ENCODE data around the gene GPR149. TPM values are rescaled to one million over a fixed set of nuclear protein-coding genes. Genes with fewer than 3 reads are reported as not detected.

The GPR149 gene
- total RNA-seq, 1 experiment from 2014 or later, result not detected

DNA sequence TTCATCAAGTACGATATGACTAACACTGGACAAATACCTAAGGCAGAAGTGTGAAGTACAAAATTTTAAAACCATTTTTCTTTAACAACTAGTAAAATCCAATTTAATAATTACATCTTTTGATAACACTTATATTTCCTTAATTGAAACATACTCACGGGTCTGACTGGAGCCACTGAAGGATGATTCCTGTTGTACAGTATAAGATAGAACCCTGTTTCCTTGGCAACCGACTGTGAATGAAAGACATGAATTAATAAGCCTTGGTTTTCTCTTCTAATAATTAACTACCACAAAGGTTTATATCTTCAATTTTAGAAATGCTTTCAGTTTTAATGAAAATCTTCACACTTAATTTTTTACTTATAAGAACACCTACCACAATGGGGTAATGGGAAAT lies 125.1 kb downstream of the GPR149 start:
- Histone ChIP-seq H4K20me1 (ENCODE audit: insufficient read depth, low read depth, low read length) (no peaks in the 10 kb centered on the region; the same call in 1 of the 2 replicates), H3K9ac (ENCODE audit: low read length) (no peak overlapping the region), H3K9me3 (ENCODE audit: low read length) (no peaks in the 10 kb centered on the region), H3K27ac (ENCODE audit: low read length) (no peak overlapping the region), H3K4me1 (ENCODE audit: low read length) (peaks cover 10% of the 10 kb centered on the region), H2AFZ (ENCODE audit: low read length) (no peak overlapping the region), H3K27me3 (ENCODE audit: low read length) (no peaks in the 10 kb centered on the region), H3K4me3 (ENCODE audit: low read length) (no peak overlapping the region), H3K79me2 (ENCODE audit: low read length) (peaks cover 65% of the 10 kb centered on the region), H3K36me3 (ENCODE audit: insufficient read depth, low read length) (peaks cover 94% of the 10 kb centered on the region), H3K4me2 (ENCODE audit: low read depth, low read length, poor library complexity, severe bottlenecking) (no peak overlapping the region), H3K9me2 (replicated peaks; ENCODE audit: insufficient read depth, low read length) (no peaks in the 10 kb centered on the region)
- DNase-seq, result no peak

DNA sequence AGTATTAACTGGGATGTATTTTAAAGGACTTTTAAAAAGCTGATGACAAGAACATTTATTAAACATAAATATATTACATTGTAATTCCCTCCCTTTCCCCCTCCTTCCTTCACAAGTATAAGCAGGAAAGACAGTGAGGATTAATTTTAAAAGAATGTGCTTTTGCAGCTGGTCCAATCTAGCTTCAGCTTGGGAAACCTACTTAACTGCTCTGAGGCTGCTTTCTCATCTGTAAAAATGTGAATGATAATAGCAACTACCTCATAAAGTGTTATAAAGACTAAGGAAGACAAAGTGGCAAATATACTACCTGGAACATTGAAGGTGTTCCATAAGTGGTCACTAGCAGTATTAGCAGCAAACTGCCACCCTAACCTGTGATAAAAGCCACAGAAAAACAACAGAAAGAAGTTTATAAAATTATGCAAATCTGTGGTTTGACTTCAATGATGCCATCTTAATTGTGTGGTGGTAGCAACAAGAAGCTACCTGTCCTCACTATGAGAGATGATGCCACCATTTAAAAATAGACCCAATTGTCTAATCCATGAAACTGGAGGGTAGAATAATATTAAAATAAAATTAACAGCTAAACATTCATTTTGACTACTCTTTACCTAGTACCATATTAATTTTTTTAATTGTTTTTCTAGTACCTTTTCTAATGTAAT lies 125.7 kb downstream of the GPR149 start:
- H3K9me2 ChIP-seq (replicated peaks; ENCODE audit: insufficient read depth, low read length), result no peaks in the 10 kb centered on the region
- H3K36me3 ChIP-seq (ENCODE audit: insufficient read depth, low read length), result peaks cover 93% of the 10 kb centered on the region
- no peak overlapping the region for H3K27ac ChIP-seq (ENCODE audit: low read length)
- no peaks in the 10 kb centered on the region for H3K27me3 ChIP-seq (ENCODE audit: low read length)
- no peaks in the 10 kb centered on the region; the same call in 1 of the 2 replicates for H4K20me1 ChIP-seq (ENCODE audit: insufficient read depth, low read depth, low read length)
- H2AFZ ChIP-seq (ENCODE audit: low read length), result no peak overlapping the region
- DNase-seq, result no peak
- no peak overlapping the region for H3K4me2 ChIP-seq (ENCODE audit: low read depth, low read length, poor library complexity, severe bottlenecking)
- peaks cover 61% of the 10 kb centered on the region for H3K79me2 ChIP-seq (ENCODE audit: low read length)
- peaks cover 10% of the 10 kb centered on the region for H3K4me1 ChIP-seq (ENCODE audit: low read length)
- H3K9me3 ChIP-seq (ENCODE audit: low read length), result no peaks in the 10 kb centered on the region
- H3K9ac ChIP-seq (ENCODE audit: low read length), result no peak overlapping the region
- no peak overlapping the region for H3K4me3 ChIP-seq (ENCODE audit: low read length)

DNA sequence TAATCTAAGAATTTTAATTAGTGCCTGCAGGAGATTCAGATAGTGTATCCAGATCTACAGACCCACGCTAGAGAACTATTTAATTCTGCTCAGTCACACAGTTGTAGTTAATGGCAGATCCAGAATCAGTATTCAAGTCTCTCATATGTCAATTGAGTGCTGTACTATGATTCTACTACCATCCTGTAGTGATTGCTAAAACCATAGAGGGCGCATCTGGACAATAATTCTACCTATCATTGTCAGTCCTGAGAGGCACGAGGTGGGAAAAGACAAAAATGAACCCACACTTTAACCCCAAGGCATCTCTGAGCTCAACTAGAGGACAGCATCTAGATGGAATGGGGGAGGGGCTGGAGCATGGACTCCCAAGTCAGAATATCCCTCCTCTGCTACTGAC lies 128.4 kb downstream of the GPR149 start:
- no peak overlapping the region for H3K27ac ChIP-seq (ENCODE audit: low read length)
- no peak overlapping the region for H3K4me3 ChIP-seq (ENCODE audit: low read length)
- no peak for DNase-seq
- no peaks in the 10 kb centered on the region for H3K4me1 ChIP-seq (ENCODE audit: low read length)
- H3K4me2 ChIP-seq (ENCODE audit: low read depth, low read length, poor library complexity, severe bottlenecking), result no peak overlapping the region
- H3K36me3 ChIP-seq (ENCODE audit: insufficient read depth, low read length), result peaks cover 75% of the 10 kb centered on the region
- H3K9ac ChIP-seq (ENCODE audit: low read length), result no peak overlapping the region
- no peaks in the 10 kb centered on the region for H3K27me3 ChIP-seq (ENCODE audit: low read length)
- H3K9me2 ChIP-seq (replicated peaks; ENCODE audit: insufficient read depth, low read length), result no peaks in the 10 kb centered on the region
- no peaks in the 10 kb centered on the region for H4K20me1 ChIP-seq (ENCODE audit: insufficient read depth, low read depth, low read length)
- H3K9me3 ChIP-seq (ENCODE audit: low read length), result no peaks in the 10 kb centered on the region
- H3K79me2 ChIP-seq (ENCODE audit: low read length), result peaks cover 42% of the 10 kb centered on the region
- no peak overlapping the region for H2AFZ ChIP-seq (ENCODE audit: low read length)

DNA sequence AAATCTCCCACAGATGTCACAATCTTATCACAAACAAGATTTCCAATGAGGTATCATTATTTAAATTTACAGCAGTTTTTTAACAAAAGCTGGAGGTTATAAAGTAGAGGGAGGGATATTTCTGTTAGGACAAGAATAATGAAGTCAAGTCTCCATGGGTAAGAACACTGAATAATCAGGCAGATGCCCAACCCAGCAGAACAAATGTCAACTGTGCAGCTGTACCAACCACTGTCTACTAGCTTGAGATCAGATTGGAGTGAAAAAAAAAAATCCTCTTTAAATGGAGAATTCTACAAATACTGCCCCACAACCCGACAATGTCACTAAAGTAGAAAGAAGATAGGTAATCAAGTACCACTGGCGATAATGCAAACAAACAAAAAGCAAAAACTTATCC lies 136.0 kb downstream of the GPR149 start:
- H3K4me1 ChIP-seq (ENCODE audit: low read length), result no peaks in the 10 kb centered on the region
- H3K27me3 ChIP-seq (ENCODE audit: low read length), result no peaks in the 10 kb centered on the region
- H3K27ac ChIP-seq (ENCODE audit: low read length), result no peak overlapping the region
- H2AFZ ChIP-seq (ENCODE audit: low read length), result no peak overlapping the region
- H3K4me3 ChIP-seq (ENCODE audit: low read length), result no peak overlapping the region
- H3K9ac ChIP-seq (ENCODE audit: low read length), result no peak overlapping the region
- peaks cover 60% of the 10 kb centered on the region for H3K36me3 ChIP-seq (ENCODE audit: insufficient read depth, low read length)
- H3K4me2 ChIP-seq (ENCODE audit: low read depth, low read length, poor library complexity, severe bottlenecking), result no peak overlapping the region
- H4K20me1 ChIP-seq (ENCODE audit: insufficient read depth, low read depth, low read length), result no peaks in the 10 kb centered on the region
- no peaks in the 10 kb centered on the region for H3K9me2 ChIP-seq (replicated peaks; ENCODE audit: insufficient read depth, low read length)
- H3K79me2 ChIP-seq (ENCODE audit: low read length), result peaks cover 19% of the 10 kb centered on the region
- H3K9me3 ChIP-seq (ENCODE audit: low read length), result no peaks in the 10 kb centered on the region
- DNase-seq, result no peak

DNA sequence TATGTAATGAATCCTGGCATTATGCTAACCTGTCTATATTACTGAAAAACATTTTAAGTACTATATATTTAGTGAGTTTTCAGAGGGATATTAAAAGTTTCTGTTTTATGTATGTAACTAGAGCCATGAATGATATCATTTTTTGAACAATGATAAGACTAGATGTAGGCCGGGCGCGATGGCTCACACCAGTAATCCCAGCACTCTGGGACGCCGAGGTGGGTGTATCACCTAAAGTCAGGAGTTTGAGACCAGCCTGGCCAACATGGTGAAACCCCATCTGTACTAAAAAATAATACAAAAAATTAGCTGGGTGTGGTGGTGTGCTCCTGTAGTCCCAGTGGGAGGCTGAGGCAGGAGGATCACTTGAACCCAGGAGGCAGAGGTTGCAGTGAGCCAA lies 139.8 kb downstream of the GPR149 start:
- peaks cover 16% of the 10 kb centered on the region; the same call in 1 of the 2 replicates for H3K79me2 ChIP-seq (ENCODE audit: low read length)
- peaks cover 73% of the 10 kb centered on the region for H3K36me3 ChIP-seq (ENCODE audit: insufficient read depth, low read length)
- H3K4me3 ChIP-seq (ENCODE audit: low read length), result no peak overlapping the region
- H3K27me3 ChIP-seq (ENCODE audit: low read length), result no peaks in the 10 kb centered on the region
- no peak overlapping the region for H3K4me2 ChIP-seq (ENCODE audit: low read depth, low read length, poor library complexity, severe bottlenecking)
- H3K9me2 ChIP-seq (replicated peaks; ENCODE audit: insufficient read depth, low read length), result no peaks in the 10 kb centered on the region
- H4K20me1 ChIP-seq (ENCODE audit: insufficient read depth, low read depth, low read length), result no peaks in the 10 kb centered on the region
- no peak overlapping the region for H3K27ac ChIP-seq (ENCODE audit: low read length)
- H3K9me3 ChIP-seq (ENCODE audit: low read length), result no peaks in the 10 kb centered on the region
- H3K4me1 ChIP-seq (ENCODE audit: low read length), result no peaks in the 10 kb centered on the region
- H2AFZ ChIP-seq (ENCODE audit: low read length), result no peak overlapping the region
- no peak for DNase-seq
- H3K9ac ChIP-seq (ENCODE audit: low read length), result no peak overlapping the region

Small RNA genes within 50 kb of the gene (small RNA-seq; reads per million reads assigned to genes)
- 0.20 reads per million for gene RF01210

Other genes with a start within 250 kb of the GPR149 start
- 58.2 and 117 TPM in 2 replicates for gene DHX36, start 105.7 kb downstream of the GPR149 start, total RNA-seq (2014; rRNA removed; shearing (Covaris generic); ENCODE audit: low replicate concordance)

Measured in Karpas-422 (cell line).